ENCODE results near the gene OR52M1.
A peak's percentile ranks its signal among the peaks of the same experiment; 100 is the strongest.

The OR52M1 gene, protein sequence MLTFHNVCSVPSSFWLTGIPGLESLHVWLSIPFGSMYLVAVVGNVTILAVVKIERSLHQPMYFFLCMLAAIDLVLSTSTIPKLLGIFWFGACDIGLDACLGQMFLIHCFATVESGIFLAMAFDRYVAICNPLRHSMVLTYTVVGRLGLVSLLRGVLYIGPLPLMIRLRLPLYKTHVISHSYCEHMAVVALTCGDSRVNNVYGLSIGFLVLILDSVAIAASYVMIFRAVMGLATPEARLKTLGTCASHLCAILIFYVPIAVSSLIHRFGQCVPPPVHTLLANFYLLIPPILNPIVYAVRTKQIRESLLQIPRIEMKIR

GRCh38 chr11:4544891-4545290 lies at the start of gene OR52M1:
TSS of gene OR52M1 (plus strand) at chr11:4545191. CDS start at chr11:4545191, 0 bp downstream.
- DNase-seq: no peak

DNA sequence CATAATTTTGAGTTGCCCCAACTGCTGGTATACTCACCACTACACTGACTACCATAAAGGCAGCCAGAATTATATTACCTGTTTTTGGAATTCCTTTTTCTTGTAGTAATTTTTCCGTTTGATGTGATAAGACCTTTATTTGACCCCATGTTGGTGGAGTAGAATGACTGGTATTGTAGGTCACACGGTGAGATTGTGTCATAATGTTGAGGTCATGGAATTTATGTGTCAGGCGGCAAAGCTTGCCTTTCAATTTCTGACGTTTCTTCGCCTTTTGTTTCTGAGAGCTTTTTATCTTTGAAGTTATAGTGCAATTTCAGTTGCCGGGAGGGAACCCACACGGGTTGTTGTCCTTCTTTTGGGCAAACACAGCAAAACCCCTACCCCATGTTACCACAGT lies 49.5 kb upstream of the OR52M1 start:
- no peak for DNase-seq

- DNase-seq: no peak
Observed at GRCh38 chr11:4495986-4496385, 49.0 kb upstream of the OR52M1 start.

DNA sequence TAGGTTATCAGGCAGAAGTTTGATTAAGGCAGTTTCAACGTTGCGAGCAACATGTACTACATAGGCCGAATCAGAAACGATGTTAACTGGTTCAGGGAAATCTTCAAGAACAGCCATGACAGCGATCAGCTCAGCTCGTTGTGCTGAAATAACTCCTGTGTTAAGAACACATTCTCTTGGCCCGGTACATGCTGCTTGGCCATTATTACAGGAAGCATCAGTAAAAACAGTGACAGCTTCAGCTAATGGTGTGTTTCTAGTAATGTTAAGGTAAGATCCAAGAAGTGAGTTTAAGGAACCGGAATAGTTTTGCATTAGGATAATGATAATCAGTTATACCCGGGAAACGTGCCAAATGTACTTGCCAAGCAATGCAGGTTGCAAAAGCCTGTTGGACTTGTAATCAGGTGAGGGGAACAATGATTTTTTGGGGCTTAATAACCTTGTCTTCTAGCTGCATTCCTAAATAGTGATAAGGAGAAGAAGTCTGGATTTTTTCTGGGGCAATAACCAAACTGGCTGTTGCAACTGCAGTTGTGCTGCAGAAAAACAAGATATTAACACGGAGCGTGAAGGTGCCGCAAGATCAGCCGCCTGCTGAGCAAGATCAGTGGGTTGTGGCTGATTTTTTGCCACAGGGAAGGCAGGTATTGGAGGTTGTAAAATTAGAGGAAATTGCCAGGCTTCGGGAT lies 48.3 kb upstream of the OR52M1 start:
- no peak for DNase-seq

DNA sequence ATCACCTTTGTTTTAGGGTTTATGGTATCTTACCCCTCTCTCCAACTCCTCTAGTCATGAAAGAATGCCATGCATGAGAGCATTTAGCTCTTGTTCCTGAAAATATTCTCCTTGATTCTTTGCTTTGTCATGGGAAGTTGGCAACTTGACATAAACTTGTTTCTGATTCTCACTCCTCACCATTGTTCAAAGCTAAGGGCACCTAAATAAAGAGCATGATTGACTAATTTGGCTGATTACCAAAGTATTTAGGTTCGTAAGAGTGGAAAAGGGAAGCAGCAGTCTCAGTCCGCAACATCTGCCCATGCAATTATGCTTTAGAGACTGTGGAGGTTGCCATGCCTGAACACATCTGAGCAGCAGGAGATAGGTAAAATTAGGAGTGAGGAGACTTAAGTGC lies 36.1 kb upstream of the OR52M1 start:
- no peak for DNase-seq

DNA sequence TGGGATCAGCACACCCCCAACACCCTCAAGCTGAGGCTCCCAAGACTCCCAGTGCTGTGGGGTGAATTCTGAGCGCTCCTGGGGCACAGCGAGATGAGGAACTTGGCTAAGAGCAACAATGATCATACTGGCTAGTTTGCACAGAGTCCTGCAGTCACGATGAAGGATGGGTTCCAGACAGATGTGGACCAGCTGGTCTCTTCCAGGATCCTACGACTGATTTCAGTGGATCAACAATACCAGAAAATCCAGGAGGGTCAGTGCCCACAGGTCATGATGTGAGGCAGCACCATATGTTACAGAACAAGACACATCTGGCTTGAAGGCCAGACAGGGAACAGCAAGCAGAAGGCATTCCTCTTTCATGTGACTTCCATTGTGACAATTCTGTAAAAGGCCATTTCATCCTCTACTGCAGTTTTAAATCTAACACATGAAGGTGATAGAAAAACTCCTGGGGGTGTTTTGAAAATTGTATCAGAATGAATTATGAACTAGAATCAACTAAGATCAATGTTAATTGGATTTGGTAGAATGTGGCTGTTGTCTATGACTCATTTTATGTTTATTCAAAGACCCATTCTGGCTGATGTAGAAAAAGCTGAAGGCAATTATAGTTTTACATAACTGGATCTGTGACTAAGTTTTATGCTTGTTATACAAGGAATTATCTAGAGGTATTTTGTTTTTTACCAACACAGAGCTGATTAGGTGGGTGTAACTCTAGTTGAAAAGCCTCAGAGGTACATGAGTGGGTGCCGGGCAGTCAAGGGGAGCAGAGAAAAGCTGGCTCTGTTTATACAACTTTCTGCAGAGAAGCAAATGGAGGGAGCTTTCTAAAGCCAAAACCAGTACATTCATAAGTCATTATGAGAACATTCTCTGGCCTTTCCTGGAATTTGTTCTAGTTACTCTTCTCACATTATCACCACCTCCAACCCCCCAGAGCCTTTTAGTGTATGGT lies 33.4 kb upstream of the OR52M1 start:
- DNase-seq: no peak

GRCh38 chr11:4514196-4514595 lies 30.8 kb upstream of the OR52M1 start:
- DNase-seq: no peak

DNA sequence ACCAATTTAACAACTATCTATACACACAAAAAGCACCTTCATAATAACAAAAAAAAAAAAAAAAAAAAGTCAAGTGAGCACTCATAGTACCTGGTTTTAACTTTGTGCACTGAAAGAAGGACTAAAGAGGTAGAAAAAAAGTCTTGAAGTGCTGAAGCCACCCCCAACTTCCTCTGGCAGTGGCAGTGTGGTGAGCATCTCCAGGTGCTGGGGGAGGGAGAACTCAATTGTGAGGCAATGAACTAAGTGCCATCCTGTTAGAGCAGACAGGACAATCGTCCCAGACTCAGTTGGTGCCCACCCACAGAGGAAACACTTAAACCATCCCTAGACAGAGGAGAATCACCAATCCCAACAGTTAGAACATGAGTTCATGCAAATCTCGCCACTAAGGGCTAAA lies 22.7 kb upstream of the OR52M1 start:
- DNase-seq: no peak

DNA sequence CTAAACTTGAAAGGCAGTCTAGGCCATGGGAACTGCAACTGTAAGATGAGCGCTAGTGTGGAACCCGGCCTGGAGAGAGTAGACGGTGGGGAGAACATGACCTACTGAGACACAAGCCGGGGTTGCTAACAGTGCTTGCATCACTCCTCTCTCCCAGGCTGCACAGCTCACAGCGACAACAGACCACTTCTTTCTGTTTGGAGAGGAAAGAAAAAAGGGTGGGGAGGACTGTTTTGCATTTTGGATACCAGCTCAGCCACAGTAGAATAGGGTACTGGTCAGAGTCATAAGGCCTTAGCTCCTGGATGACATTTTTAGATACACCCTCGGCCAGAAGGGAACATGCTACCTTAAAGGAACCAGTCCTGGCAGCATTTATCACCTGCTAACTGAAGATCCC lies 22.2 kb upstream of the OR52M1 start:
- peak; percentile 11 for DNase-seq

DNA sequence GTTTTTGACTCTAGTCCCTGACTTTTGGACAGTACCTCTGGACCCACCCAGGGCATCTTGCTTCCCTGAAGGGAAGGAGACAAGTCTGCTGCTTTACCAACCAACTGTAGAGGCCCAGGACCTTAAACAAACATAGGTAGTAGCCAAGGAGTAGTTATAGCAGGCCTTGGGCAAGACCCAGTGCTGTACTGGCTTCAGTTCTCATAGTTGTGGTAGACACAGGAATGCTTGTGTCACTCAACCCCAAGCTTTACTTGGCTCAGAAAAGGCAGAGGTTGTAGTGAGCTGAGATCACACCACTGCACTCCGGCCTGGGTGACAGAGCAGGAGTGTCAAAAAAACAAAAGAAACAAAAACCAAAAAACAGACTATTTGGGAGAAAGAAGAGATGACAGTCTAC lies 21.3 kb upstream of the OR52M1 start:
- no peak for DNase-seq

DNA sequence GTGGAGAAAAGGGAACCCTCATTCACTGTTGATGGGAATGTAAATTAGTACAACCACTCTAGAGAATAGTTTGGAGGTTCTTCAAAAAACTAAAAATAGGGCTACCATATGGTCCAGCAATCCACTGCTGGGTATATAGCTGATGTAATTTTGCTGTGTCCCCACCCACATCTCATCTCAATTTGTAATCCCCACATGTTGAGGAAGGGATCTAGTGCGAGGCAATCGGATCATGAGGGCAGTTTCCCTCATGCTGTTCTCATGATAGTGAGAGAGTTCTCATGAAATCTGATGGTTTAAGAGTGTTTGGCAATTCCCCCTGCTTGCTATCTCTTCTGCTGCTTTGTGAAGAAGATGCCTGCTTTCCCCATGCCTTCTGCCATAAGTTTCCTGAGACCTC lies 17.1 kb upstream of the OR52M1 start:
- no peak for DNase-seq

DNA sequence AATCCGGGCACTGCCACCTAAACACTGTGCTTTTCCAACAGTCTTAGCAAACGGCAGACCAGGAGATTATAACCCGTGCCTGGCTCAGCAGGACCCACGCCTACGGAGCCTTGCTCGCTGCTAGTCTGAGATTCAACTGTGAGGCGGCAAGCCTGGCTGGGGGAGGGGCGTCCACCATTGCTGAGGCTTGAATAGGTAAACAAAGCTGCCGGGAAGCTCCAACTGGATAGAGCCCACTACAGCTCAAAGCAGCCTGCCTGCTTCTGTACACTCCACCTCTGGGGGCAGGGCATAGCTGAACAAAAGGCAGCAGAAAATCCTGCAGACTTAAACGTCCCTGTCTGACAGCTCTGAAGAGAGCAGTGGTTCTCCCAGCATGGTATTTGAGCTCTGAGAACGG lies 13.3 kb upstream of the OR52M1 start:
- DNase-seq: peak; percentile 28

- DNase-seq: peak; percentile 23
Observed at GRCh38 chr11:4539603-4540219, 5.3 kb upstream of the OR52M1 start.

GRCh38 chr11:4541071-4541470 lies 3.9 kb upstream of the OR52M1 start:
- no peak for DNase-seq

DNA sequence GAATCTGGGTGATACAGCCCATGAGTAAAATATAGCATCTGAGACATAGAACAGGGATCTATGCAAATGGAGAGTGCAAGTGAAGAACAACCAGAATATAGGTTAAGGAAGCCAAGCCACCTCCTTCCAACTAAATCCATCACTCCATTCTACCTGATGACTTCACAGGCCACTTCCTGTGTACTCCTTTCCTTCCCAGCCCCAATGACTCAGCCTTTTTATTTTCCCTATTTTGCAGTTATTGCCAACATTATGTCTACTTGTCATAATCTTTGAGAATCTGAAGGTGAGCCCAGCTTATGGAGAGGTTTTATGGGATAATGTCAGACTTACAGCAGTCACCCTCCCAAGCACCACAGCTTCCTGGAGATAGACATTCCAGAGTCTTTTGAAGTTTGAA lies 1.4 kb upstream of the OR52M1 start:
- no peak for DNase-seq

- no peak for DNase-seq
Observed at GRCh38 chr11:4546878-4547277, 1.9 kb downstream of the OR52M1 start.

GRCh38 chr11:4547416-4547815 lies 2.4 kb downstream of the OR52M1 start:
- no peak for DNase-seq

DNA sequence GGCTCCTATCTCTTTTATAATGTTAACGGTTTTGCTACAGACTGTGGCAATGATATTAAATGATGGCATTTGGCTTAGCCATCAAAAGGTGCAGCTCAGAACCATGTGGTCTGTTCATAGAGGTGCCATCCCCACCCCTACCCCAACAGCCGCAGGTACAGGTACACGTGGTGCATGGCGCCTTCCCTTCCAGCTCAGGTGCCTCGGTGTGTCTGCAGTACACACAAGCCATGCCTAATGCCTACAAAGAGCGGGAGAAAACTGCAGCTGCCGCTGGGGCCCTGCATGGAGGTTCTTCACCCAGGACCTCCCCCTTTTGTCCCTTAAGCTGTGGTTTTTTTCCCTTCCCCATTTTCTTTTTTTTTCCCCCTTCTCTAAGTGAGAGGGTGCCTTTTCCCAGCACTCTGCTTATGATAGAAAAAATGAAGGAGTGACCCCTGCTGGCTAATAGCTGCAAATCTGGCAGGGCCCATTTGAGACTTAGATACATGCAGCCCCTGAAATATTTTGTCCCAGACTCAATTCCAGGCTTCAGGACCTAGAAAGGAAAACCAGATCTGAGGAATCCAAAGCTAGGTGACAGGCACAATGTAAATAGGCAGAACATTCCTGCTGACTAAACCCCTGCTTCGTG lies 6.5 kb downstream of the OR52M1 start:
- DNase-seq: no peak

- DNase-seq: no peak
Observed at GRCh38 chr11:4559527-4560440, 14.8 kb downstream of the OR52M1 start.

GRCh38 chr11:4560467-4560866 lies 15.5 kb downstream of the OR52M1 start:
- DNase-seq: no peak

DNA sequence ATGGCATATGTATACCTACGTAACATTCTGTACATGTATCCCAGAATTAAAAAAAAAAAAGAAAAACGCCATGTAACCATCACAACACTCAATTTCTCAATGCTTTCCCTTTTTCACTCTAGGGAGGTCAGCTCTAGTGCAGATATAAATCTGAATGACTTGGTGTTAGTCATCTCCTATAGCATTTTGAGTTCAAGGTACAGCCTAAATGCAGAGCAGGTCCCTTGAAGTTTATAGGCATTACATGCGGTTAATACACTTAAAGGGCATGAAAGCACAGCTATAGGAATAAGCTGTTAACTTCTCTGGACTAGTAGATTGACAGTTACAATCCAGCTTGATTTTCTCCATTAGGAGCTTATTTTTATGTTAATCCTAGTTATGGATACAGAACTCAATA lies 20.4 kb downstream of the OR52M1 start:
- no peak for DNase-seq

Measured in NCI-H526 treated with DMSO at 0.1 percent for 48 hours (cell line).